Pulmonary artery endothelial cell (primary cell): ENCODE results near the gene OCIAD2. TPM values are rescaled to one million over a fixed set of nuclear protein-coding genes. Genes with fewer than 3 reads are reported as not detected.
"Not testable (repeated sequence)": the region's sequence is repeated elsewhere in the genome, so short reads cannot be mapped to it uniquely, and the experiment has no call there.

Experiments used
- DNase-seq: peaks from one replicate; pipeline ENCODE4 v3.0.0-alpha.2; 2011; ENCODE audit warnings: low read depth, low spot score
- total RNA-seq: library from RNA; depleted of rRNA; stranded (reverse); fragments of >200 nt; gene quantifications from 2 replicates; pipeline ENCODE4 v1.2.3, GENCODE V29; 2014

The OCIAD2 gene
- total RNA-seq, 1 donor from 2014 or later: 206 TPM

DNA sequence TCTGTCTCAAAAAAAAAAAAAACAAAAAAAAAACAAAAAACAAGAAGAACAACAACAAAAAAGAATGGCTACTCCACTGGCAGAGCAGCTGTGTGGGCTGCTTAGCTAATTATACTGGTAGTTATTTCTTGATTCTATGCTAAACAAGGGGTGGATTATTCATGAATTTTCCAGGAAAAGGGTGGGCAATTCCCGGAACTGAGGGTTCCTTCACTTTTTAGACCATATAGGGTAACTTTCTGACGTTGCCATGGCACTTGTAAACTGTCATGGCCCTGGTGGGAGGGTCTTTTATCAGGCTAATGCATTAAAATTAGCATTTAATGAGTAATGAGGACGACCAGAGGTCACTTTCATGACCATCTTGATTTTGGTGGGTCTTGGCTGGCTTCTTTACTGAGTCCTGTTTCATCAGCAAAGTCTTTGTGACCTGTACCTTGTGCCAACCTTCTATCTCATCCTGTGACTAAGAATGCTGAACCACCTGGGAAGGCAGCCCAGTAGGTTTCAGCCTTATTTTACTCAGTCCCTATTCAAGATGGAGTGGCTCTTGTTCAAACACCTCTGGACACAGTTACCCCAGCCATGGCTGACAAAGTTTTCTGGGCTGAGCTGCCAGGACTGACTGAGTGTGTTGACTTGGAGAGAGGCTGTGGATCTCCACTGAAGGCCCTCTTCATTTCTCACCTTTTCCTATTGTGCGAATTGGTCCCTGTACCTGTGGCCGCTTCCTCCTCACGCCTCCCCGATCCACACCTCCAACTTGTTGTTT, 1.3 kb upstream of the OCIAD2 start:
- no peak for DNase-seq

DNA sequence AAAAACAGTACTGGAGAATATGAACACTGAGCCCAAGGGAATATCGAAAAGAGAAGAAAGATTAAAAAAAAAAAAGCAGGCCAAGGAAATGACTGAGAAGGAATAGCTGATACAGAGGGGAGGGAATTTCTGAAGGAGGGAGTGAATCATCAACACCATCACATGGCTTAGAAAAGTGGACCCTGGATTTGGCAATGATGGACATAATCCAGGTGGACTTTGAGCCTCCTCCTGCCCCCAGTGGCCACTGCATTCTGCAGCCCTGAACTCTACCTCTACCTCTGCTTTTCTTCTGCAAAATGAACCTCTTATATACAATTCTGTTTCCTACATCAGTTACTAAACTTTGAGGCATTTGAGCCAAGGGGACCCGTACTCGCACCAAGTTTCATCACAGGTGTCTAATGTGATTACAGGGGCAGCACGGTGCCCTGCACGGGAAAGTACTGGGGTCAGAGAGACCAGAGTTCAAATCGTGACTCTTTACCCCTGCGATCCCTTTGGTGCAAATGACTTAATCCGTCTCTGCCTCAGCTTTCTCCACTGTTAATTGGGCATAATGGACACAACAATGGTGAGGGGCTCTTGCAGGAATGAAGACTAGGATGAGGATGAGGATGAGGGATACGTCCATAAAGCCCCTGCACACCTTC, 1.1 kb downstream of the OCIAD2 start:
- DNase-seq: peak; percentile 10

DNA sequence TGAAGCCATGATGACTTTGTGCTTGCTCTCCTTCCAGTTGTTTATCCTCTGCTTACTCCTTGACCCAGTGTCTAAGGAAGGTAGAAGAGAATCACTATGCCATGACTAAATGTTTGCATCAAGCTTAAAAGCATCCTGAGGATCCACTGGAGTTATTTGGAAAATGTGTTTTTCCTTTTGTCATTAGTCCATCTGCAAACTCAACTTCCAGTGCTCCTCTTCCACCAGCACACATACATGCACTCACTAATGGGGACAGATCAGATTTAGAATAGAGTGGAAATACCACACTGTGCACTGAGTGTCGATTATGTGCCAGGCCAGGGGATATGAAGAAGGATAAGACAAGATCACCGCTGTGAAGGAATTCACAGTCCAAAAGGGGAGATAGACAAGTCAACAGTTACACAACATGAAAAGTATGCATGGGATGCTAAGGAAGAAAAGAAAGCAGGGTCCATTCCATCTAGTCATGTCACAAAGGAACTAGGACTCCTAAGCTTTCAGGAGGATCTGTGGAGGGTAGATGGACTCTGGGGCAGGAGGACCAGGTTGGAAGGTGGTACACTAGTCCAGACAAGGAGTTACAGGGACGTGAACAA, 1.9 kb downstream of the OCIAD2 start:
- no peak for DNase-seq

DNA sequence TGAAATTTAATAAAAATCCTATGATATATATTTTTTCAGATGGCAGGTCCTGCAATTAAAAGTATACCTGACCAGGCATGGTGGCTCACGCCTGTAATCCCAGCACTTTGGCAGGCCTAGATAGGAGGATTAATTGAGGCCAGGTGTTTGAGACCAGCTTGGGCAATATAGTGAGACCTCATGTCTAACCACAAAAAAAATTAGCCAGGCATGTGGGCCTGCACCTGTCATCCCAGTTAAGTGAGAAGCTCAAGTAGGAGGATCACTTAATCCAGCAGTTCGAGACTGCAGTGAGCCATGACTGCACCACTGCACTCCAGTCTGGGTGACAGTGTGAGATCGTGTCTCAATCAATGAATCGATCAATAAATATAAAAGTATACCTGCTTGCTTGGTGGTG, 2.5 kb downstream of the OCIAD2 start:
- DNase-seq: no peak

DNA sequence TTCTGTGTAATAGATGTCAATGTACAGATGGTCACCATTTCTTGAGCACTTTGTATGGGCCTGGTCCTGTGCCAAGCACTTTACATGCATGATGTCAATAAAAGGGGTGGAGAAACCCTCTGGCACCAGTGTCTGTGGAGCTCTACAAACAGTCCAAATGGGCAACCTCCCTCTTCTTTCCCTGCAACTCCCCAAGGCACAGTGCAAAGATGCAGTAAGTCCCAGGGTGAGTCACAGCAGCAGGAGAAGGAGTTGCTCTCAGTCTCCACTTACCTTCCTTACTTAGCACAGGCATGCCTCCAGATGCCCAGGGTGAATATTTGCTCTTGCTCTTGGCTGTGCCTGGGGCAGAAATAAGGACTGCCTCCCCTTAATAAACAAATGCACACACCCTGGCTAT, 4.3 kb downstream of the OCIAD2 start:
- no peak for DNase-seq

DNA sequence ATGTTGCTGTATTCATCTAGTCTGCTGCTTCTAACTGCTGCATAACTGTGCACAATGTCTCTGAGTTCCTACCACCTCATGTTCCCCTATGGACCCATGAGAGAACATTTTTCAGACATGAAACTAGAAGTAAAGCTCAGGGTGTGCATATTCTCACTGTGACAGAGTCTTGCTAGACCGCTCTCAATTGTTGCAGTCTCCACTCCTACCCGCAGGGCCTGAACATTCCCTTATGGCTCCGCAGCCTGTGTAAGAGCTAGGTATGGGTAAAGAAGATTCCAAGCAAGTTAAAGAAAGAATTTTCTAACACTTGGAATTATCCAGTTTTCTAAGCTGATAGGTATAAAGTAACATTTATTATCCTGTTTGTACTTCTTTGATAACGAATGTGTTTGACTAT, 5.4 kb downstream of the OCIAD2 start:
- DNase-seq: no peak

DNA sequence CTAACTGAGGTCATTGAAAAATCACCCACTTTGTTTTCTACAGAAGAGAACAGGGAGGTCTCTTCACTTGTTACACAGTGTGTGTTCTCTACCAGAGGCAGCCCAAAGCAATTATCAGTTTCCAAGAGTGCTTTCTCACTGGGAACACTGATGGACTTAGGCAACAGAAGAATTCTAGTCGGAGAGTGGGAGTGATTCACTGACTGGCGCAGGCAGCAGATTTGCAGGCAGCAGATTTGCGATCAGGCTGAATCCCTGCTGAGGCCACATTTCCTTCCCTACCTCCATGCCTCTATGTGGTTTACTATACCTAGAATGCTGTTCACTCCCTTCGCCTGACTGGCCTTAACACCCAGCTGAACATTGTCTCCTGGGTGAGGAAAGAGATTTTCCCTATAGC, 6.6 kb downstream of the OCIAD2 start:
- no peak for DNase-seq

DNA sequence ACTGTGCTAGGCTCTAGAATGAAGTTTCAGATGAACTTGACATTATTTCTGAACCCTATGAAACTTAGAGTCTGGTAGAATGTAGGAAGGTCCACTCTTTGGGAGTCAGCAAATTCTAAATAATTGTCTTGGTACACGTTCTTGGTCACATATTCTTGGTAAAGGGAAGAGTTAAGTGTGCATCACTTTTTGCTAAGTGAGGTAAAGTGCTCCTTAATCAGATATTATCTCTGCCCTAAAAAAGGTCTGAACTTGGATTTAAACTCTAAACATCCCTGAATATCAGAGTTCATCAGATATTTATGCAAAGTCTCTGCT, 7.2 kb downstream of the OCIAD2 start:
- DNase-seq: no peak

DNA sequence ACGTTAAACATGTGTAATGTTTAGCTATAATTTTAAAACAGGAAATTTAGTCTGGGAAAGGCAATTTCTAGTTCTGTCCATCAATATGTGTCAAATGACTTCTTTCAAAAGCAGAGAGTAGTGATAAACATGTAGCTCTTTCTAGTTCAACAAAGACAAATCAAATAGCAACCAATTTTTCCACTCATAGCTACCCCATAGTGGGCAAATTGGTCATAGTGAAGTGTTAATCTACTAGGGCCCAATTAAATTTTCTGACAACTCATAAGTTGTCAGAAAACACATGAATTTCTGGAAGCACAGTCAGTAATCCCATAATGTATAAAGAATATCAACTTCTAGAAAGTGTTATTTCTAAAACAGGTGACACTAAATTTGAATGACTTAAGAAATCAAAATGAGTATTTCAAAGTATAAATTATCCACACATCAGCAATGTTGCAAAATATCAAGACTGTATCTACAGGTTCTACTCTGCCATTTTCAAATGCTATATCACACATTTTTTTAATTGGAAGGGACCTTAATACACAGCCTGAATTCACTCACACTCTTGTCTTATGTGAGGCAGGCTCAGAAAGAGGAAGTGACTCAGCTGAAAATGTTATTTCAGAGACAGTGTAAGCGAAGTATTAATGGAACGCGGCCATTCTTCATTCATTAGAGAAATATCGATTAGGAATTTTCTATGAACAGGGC, 7.7 kb downstream of the OCIAD2 start:
- peak; percentile 32 for DNase-seq

DNA sequence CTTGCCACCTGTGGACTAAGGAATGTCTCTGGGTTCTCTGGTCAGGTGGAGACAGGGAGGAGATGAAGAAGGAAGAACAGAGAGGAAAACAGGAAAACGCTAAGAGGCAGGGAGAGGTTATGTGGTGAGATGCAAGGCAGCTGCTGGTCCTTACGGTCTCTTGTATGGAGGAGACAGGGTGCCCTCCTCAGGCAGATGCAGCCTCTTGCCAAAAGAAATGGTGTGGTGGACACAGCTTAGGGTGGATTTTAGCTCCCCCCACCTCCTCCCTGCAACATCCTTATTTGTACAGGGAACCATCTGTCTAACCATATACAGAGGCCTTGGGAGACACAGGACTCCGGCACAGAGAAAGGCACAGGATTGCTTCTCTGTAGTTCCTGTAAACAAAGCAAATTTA, 9.7 kb downstream of the OCIAD2 start:
- no peak for DNase-seq

DNA sequence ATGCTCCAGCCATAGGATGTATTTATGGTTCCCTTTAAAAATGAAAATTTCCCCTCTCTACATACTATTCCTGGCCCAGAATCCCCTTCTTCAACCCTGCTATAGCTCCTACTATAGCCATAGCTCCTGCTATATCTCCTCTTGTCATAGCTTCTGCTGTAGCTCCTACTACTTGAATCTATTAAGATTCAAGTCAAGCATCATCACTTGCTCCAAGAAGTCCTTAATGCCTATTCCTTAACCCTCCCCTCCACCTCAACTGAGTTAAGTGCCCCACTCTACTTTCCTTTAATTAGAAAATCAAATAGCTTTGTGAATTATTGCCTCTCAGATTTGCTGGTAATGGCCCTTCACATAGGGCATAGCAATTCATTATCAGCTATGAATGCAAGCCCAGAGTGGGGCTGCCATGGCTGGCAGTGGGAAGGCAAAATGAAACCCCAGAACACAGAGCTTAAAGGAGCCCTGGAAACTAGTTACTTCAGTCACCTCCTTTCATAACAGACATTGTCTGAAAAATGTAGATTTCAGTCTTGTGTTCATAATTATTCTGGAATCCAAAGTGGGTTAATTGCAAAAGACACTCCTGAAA, 15.4 kb downstream of the OCIAD2 start:
- no peak for DNase-seq

DNA sequence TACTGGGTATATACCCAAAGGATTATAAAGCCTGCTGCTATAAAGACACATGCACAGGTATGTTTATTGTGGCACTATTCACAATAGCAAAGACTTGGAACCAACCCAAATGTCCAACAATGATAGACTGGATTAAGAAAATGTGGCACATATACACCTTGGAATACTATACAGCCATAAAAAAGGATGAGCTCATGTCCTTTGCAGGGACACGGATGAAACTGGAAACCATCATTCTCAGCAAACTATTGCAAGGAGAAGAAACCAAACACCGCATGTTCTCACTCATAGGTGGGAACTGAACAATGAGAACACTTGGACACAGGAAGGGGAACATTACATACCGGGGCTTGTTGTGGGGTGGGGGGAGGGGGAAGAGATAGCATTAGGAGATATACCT, 16.8 kb downstream of the OCIAD2 start:
- DNase-seq: not testable (repeated sequence)

DNA sequence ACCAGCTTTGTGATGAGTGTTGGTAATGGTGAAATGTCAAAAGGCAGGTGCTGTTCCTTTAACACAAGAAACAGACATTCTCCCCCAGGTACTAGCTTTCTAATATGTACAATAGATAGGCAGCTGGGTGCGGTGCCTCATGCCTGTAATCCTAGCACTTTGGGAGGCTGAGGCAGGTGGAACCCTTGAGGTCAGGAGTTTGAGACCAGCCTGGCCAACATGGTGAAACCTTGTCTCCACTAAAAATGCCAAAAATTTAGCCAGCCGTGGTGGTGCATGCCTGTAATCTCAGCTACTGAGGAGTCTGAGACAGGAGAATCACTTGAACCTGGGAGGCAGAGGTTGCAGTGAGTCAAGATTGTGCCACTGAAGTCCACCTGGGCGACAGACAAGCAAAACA, 24.9 kb downstream of the OCIAD2 start:
- DNase-seq: not testable (repeated sequence)

DNA sequence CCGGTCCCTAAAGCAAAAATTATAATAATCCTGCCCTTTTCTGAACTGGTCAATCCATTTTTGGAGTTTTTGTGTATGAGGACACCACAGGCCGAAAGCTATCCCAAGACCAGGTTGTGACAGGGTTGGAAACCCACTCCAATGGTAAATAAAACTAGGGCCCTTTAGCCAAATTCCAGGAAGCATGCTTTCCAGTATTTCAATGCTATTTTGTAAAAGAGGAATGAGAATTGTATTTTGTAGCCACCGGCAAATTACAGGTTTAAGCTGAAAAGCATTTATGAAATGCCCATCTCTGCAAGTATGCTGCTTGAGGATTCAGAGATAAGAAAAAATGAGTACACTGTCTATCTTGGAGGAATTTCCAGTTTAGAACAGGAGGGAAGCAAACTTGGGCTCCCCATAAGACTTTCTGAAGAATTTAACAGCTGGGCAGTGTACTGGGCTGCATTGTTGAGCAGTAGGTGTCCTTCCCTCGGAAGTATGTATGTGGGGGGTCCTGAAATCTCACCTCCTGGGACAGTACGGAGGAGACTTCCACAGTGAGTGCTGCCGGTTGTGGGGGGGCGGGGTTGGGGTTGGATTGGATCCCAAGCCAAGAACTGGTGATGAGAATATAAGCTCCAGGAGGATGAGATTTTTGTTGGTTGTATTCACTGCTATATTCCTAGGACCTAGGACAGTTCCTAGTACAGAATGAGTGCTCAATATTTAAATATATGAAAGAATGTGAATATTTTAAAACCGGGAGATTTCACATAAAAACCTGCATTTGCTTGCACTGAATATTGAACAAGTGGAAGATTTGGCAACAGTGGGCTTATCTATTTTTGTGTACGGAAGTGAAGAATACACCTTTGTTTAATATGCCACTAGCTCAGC, 26.8 kb downstream of the OCIAD2 start:
- DNase-seq: no peak

DNA sequence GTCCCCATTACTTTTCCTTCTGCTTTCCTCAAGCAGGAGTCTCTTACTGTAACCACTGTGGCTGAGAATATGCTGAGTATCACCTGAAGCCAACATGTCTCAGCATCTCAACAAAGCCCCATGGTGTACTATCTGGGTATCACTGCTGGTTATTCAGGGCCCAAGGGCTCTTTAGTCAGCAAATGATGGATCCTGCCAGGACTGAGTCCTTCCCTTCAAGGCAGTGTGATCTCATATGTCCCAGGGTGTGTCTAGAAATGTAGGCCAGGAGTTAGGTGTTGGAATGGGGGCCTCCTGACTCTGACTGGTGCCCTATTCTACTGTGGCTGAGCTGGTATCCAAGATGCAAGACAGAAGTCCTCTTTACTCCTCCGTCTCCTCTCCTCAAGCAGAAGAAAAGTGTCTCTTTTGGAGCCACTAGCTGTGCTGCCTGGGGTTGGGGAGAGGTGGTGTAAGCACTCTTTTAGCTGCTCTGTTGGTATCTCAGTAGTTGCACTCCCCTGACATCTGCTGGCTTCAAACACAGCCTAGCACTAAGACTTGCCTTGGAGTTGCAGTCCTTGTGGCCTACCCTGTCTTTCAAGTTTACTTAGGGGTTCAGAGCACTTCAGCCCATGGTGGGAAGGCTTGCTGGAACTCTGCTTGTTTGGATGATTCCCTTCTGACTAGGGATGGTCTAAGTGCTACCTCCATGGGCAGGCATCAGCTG, 28.6 kb downstream of the OCIAD2 start:
- no peak for DNase-seq

DNA sequence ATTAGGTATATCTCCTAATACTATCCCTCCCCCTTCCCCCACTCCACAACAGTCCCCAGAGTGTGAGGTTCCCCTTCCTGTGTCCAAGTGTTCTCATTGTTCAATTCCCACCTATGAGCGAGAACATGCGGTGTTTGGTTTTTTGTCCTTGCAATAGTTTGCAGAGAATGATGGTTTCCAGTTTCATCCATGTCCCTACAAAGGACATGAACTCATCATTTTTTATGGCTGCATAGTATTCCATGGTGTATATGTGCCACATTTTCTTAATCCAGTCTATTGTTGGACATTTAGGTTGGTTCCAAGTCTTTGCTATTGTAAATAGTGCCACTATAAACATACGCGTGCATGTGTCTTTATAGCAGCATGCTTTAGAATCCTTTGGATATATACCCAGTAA, 41.9 kb downstream of the OCIAD2 start:
- not testable (repeated sequence) for DNase-seq

DNA sequence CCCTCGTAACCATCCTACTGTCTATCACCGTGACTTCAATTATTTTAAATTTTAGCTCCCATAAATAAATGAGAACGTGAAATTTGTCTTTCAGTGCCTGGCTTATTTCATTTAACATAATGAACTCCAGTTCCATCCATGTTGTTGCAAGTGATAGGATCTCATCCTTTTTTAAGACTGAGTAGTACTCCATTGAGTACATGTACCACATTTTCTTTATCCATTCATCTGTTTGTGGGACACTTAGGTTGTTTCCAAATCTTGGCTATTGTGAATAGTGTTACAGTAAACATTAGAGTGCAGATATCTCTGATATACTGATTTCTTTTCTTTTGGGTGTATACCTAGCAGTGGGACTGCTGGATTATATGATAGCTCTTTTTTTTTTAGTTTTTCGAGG, 42.8 kb downstream of the OCIAD2 start:
- no peak for DNase-seq

DNA sequence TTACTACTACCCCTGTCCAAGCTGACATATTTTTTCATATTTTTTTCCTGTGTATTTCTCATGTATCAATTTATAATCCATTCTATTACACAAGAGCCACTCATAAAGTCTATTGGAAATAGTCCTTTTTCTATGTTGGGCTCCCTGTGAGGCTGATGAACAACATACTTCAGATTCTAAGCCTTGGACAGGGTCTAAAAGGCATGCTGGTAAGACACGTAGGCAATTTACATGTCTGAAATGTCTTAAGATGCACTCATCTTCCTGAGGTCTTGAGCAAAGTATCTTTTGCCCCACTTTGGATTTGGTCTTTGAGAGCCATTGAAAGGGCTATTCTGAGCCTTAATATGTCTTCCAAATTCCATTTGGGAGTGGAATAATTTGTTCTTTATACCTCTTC, 43.9 kb downstream of the OCIAD2 start:
- no peak for DNase-seq

DNA sequence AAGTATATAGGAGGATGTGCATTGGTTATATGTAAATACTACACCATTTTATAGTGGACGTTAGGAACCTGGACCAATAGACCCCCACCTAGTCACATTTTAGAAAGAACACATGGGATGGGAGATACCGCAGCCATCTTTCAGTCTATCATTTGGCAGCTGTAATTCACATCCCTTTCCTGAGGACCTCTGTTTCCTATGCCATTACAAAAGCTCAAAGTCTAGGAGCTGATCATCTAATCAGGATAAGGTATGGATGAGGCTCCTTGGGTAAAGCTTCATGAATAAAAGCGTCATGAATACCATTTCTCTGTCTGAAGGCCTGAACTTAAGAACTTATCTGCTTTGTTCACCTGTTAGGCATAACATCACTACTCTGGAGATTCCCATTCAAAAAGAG, 44.5 kb downstream of the OCIAD2 start:
- no peak for DNase-seq

DNA sequence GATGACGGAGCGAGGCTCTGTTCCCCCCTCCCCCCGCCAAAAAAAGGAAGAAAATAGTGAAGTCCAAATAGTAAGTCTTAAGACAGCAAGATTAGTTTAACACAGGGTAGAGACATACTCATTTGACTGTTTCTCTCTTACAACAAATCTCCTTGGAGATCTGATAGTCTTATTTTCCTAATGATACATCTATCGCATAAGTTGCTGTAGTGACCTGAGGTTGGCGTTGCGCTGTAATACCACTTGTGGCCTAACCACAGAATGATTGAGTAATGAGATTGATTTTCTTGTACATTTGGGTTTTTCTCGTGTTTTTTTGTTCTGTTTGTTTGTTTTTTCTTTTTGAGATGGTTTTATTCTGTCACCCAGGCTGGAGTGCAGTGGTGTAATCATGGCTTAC, 48.4 kb downstream of the OCIAD2 start:
- DNase-seq: no peak
